DND-41 (cell line): ENCODE results near the gene ZBTB14.

Experiments
- EZH2 ChIP-seq: IDR thresholded peaks from 3 replicates; pipeline ENCODE4 v1.6.1; 2012; ENCODE audit warnings: borderline replicate concordance, low read depth, mild to moderate bottlenecking, moderate library complexity, low read length, inconsistent platforms; ENCODE audit not compliant: severe bottlenecking
- TF ChIP-seq, protein P1 (sequence below): IDR thresholded peaks from 2 replicates; pipeline ENCODE4 v1.5.1; 2012; ENCODE audit warnings: borderline replicate concordance, low read length, moderate library complexity, mild to moderate bottlenecking; ENCODE audit not compliant: poor library complexity, severe bottlenecking; ENCODE audit errors: extremely low read depth

GRCh38 chr18:5339202-5339834 is 43.8 kb upstream of the ZBTB14 start:
- TF ChIP-seq, protein P1, sequence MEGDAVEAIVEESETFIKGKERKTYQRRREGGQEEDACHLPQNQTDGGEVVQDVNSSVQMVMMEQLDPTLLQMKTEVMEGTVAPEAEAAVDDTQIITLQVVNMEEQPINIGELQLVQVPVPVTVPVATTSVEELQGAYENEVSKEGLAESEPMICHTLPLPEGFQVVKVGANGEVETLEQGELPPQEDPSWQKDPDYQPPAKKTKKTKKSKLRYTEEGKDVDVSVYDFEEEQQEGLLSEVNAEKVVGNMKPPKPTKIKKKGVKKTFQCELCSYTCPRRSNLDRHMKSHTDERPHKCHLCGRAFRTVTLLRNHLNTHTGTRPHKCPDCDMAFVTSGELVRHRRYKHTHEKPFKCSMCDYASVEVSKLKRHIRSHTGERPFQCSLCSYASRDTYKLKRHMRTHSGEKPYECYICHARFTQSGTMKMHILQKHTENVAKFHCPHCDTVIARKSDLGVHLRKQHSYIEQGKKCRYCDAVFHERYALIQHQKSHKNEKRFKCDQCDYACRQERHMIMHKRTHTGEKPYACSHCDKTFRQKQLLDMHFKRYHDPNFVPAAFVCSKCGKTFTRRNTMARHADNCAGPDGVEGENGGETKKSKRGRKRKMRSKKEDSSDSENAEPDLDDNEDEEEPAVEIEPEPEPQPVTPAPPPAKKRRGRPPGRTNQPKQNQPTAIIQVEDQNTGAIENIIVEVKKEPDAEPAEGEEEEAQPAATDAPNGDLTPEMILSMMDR, result no peak
- TF ChIP-seq EZH2, result no peak
